HUDEP-2 (cell line): ENCODE measurements around the gene DPYSL4.

Experiments used
- DNase-seq, 76 experiments: peaks; one replicate each; lab custom pipeline; 2025; ENCODE audit not compliant: unreplicated experiment in 76 of 76; lab: John Stamatoyannopoulos, UW

Gene DPYSL4

DNA sequence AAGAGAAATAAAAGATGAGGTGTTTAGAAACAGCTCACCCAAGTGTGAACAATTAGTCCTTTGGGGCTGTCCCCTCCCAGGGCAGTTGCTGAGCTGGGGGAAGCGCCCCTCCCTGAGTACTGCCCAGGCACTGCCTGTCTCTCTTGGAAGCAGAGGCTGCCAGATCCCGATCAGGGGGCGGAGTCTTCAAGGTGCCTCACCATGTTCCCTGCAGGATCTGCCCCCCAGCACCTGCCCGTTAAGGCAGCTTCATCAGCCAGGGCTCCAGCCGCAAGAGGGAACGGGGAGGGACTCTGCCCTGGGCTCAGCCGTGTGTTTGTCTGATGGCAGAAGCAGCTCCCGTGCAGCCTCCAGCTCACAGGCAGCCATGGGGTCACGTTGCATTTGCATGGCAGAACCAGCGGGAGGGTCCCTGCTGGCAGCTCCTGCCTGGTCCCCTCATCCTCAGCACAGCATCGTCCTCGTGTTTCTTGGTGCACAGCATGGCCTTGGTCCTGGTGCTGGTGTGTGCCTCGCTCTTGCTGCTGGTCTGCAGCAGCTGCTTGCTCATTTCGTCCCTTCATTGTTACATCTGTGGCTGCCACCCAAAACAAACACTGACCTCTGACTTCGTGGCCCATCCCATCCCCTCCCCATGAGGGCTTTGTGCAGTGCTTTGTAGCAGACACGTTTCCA lies 10.7 kb upstream of the DPYSL4 start:
- no peak for DNase-seq

- no peak for DNase-seq
Observed at GRCh38 chr10:132176623-132177500, 9.9 kb upstream of the DPYSL4 start.

DNA sequence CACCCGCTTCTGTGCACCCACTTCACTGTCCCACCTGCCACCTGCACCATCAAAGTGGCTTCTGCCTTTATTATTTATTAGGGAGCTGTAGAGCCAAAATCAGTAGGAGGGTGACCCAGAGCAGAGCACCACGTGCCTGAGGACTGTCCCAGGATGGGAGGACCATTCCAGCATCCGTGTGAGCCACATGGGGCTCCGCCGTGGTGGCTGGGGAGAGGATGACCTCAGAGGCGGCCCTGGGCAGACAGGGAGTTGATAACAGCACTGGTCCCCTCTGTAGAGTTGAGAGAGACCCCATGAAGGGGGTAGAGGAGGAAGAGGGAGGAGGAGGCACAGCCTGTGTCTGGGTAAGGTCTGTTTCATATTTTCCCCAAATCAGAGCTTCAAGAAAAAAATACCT lies 8.7 kb upstream of the DPYSL4 start:
- DNase-seq: no peak

DNA sequence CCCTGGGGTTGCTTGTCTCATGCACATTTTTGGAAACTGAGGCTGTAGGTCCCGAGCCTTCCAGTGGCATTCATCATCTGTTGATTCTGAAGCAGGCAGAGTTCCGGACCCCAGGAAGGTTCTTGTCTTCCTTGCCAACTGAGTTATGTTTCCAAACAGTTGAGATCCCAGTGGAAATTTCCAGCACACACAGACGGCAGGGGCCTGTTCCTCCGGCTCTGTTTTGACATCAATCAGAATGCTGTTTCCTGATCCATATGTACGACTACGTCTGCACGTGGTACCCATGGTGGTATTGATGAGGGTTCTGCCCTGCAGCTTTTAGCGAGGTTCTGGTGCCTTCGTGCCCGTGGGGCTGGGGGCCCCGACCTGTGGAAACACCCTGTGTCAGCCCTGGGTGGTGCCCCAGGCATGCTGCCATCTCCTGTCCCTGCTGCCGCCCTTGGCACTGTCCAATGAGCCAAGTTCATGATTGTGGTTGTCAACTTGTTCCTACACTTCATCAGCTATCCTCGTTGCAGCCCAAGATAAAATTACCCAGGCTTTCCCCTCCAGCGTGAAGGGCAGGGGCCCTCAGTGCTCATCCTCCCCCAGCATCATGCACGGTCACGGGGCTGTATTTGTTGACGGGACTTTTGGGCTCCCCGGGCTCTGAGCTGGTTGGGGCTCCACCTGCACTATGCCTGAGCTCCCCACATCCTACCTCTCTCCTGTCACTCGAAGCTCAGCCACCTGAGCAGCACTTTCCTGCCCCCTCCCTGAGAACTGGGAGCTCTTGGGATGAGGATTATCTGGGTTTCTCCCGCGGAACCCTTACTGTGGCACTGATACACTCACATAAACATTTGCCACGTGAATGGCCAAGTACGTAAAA lies 7.8 kb upstream of the DPYSL4 start:
- no peak for DNase-seq

GRCh38 chr10:132179551-132180392 lies 7.0 kb upstream of the DPYSL4 start:
- DNase-seq: no peak

- DNase-seq: no peak
Observed at GRCh38 chr10:132180736-132181135, 6.0 kb upstream of the DPYSL4 start.

GRCh38 chr10:132181691-132182425 lies 4.9 kb upstream of the DPYSL4 start:
- DNase-seq: no peak

DNA sequence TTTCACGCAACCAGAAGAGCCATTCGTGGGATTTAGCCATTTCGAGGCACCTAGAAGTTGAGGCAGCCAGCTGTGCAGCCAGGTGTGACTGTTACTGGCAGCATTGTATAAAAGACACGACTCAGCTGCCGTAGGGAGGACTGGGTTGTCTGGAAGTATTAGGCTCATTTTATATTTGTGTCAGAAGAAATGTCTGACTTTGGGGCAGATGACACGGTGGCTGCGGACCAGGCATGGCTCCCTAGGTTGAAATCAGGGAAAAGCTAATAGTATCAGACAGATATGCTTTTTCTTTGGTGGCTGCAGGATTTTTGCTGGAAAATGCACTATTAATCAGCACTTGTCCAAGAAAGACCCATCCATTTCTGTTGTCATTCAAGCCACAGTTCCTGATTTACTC lies 4.2 kb upstream of the DPYSL4 start:
- no peak for DNase-seq

DNA sequence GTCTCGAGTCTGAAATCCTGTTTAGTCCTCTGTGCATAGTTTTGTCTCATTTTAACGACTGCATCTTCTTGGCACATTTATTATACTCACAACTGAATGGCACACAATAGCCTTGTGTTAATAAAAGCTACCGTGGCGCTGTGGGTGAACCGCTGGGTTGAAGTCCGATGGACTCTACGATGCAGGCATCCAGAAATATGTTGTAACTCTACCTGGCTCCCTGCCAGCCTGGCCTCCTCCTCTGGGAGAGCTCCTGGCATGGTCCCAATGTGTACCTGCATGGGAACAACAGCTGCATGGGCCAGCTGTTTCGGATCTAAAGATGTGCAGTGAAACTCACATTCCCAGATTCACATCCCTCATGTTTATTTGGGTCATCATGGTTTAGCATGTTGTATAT lies 3.7 kb upstream of the DPYSL4 start:
- DNase-seq: no peak

DNA sequence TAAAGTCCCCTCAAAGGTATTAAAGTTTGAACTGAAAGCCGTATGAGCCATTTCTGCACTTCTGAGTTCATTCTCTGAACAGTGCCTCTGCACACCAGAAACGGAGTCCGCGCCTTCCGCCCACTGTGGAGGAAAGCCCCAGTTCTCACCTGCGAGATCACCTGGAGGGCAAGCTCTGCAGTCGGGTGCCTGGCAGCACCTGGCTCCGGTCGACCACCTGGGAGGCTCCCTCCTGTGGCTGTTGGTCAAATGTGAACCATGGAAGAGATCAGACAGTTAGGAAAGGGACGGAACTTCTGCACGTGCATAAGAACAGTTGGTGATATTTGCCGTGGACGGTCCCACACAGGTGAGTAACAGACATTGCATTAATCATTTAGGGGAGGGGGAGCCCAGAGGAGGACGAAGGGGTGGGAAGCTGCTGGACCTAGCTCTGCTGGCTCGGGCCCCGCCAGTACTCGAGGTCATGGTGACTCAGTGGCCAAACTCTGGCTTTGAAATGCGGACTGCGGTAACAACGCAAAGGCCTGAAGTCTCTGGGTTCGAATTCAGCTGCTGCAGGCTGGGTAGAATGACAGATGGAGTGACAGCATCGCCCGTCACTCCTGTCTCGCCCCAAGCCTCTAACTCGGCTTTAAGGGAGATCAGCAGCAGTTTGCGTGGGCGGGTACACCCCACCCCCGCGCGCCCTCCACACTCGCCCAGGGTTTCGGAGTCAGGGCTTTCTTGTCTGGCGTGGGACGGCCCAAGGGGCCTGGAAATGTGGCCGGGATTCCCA lies 1.7 kb upstream of the DPYSL4 start:
- no peak for DNase-seq

- peak in 1 of 76 experiments; percentile 1 for DNase-seq
Observed at GRCh38 chr10:132185601-132186487, 904 bp upstream of the DPYSL4 start.

GRCh38 chr10:132187430-132188138 lies 836 bp downstream of the DPYSL4 start:
- DNase-seq: no peak

- DNase-seq: no peak
Observed at GRCh38 chr10:132188331-132188730, 1.6 kb downstream of the DPYSL4 start.

- no peak for DNase-seq
Observed at GRCh38 chr10:132189016-132189415, 2.3 kb downstream of the DPYSL4 start.

GRCh38 chr10:132189810-132190422 lies 3.2 kb downstream of the DPYSL4 start:
- no peak for DNase-seq

- no peak for DNase-seq
Observed at GRCh38 chr10:132192076-132192975, 5.6 kb downstream of the DPYSL4 start.
